Erythroblast (primary cell): ENCODE results near the gene RNASEH1.
"Not testable (repeated sequence)": the region's sequence is repeated elsewhere in the genome, so short reads cannot be mapped to it uniquely, and the experiment has no call there.

Experiments
- DNase-seq, 2 experiments: peaks; one replicate each; lab custom pipeline; 2025; lab: John Stamatoyannopoulos, UW
- GATA1 ChIP-seq: IDR thresholded peaks from 2 replicates; pipeline ENCODE4 v1.6.1; 2011; ENCODE audit warnings: low read depth, mild to moderate bottlenecking, control low read depth, low read length, moderate library complexity
- POLR2A ChIP-seq: IDR thresholded peaks from 2 replicates; pipeline ENCODE4 v1.6.1; 2011; ENCODE audit warnings: mild to moderate bottlenecking, low read length

Gene RNASEH1

DNA sequence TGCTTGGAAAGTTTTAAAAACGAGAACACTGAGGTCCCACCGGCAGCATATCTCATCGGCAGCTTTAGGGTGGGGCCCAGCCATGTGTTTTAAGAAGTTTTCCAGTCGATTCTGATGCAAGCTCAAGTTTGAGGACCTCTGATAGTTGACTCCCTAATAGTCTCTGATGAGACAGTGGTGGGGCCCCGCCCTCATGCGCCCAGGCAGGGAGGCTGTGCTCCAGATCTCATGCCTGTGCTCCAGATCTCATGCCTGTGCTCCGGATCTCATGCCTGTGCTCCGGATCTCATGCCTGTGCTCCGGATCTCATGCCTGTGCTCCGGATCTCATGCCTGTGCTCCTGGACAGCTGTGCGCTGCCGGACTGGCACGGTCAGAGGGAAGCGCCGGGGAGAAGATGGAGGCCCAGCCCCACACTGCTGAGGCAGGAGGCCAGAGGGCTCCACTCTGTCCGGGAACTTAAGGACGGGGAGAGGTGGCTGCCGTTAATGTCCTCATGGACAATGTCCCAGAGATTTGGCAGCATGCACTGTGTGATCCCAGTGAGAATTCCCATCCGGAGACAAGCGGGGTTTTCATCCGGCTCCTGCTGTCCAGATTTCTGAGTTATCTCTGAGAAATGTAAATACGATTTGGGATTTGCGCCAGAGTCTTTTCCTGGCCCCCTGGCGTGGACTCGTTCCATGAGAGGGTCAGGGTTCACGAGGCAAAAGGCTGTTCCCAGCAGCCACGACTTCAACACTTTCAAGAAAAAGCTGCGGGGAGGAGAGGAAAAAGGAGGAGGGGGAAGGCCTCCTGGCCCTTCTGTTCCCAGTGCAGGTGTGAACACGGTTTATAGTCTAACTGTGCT, 27.4 kb upstream of the RNASEH1 start:
- peak; percentile 64 to 67 for DNase-seq
- TF ChIP-seq GATA1 (no peak), POLR2A (no peak)

DNA sequence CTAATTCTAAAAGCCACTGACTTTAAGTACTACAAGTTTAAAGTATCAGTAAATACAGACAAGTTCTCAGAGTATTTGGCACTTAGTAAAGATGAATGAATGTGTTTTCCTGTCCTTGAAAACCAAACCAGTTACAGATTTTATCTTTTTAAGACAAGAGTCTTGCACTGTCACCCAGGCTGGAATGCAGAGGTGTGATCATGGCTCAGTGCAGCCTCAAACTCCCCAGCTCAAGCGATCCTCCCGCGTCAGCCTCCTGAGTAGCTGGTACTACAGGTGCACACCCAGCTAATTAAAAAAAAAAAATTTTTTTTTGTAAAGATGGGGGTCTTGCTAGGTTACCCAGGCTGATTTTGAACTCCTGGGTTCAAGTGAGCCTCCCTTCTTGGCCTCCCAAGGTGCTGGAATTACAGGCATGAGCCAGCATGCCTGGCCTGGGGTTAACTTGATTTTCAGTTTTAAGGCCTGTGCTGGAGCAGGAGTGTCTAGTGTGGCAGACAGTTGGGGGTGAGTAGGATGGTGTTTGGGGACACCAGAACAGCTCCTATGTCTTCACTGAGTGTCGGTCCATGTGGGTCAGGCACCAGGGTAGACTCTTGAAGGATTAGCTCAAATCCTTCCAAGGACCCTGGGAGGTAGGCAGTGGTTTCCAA, 26.6 kb upstream of the RNASEH1 start:
- peak in 1 of 2 experiments; percentile 26 for DNase-seq
- no peak for TF ChIP-seq POLR2A
- TF ChIP-seq GATA1, result no peak

DNA sequence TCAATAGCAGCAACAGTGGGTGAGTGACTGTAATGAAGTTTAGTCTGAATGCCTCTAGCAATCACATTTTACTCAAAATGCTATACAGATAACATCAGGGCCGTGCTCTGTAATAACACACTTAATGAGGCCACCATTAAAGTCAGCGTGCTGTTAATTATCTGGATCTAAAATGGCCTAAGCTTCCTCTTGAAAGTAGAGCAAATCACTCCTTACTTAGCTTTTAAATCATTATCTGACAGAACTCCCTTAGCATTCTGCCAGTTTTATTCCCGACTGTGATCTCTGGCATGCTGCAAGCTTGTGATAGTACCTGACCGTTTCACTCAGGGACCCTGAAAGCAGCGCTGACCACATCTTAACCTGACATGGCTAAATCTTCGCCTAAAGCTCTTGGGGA, 25.9 kb upstream of the RNASEH1 start:
- no peak for DNase-seq

DNA sequence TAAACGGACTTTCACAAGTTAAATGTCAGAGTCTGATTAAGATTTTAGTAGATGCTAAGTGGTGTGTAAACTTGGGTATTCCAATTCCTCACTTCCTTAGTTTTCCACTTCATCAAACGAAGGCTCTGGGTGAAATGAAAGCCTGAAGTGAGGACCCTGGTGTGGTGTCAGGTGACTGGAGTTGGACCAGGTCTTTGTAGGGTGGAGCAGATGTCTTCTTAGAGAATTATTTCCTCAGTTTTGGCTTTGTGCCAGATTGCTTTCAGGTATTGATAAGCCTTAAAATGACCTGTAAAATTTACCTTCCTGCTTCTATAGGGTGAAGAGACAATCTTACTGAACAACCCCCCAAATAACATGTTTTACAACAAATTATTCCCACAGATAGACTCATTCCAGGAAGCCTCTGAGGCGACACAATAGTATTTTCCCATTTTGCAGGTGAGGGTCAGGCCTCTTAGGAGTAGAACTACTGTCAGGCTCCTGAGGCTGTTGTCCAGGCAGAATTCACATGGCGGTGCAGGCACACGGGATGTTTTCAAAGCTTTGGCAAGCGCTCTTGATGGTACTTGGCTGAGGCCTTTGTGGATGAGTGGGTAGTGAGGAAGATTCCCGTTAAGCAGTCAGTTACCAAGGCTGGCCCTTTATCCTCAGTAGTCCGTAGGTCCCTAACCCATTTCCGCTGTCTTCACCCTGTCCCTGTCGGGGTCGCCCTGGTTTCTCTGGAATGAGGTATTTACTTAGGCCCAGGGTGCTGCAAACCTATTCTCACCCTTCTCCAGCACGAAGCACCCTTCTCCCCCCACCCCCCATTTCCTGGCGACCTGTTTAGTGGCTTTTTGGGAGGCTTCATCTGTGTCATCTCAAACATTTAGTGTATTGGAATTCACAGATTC, 23.5 kb upstream of the RNASEH1 start:
- DNase-seq, result peak in 1 of 2 experiments; percentile 23
- no peak for TF ChIP-seq POLR2A
- no peak for TF ChIP-seq GATA1

More for the DNA sequence above, 25.9 kb upstream of the RNASEH1 start:
- TF ChIP-seq POLR2A (no peak), GATA1 (no peak)

DNA sequence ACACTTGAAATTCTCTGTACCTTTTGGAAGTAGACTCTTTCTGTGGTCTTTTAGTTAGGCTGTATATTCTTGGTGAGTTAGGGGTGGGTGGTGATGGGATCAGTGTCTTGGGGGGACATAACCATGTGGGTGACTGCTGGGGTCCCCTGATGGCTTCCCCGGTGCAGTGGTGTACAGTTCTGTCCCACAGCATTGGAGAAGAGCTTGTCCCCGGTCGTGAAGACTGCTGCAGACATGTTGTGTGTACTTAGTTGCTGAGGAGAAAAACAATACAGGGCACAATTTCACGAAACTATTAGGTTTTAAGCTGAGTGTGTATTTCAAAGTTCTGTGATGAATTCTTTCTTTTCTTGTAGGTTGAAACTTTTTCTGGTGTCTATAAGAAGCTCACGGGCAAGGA, 22.3 kb upstream of the RNASEH1 start:
- DNase-seq, result no peak
- no peak for TF ChIP-seq GATA1
- no peak for TF ChIP-seq POLR2A

DNA sequence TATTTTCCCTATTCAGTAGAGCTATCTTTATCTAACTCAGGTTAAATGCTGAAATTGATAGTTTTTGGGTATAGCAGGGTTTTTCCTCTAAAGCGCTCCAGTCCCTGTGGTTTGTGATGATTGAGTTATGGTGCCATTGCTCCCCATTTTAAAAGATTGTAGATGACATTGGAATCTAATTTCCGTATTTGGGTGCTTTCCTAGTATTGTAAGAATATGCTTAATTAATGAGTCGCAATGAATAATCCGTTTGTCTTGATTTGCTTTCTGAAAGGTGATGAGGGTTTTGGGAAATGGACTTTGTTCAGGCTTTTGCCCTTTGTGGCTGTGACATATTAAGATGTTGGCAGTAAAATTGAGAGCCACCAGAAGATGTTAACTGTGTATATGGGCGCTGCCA, 20.9 kb upstream of the RNASEH1 start:
- TF ChIP-seq POLR2A (no peak), GATA1 (no peak)
- DNase-seq, result no peak

DNA sequence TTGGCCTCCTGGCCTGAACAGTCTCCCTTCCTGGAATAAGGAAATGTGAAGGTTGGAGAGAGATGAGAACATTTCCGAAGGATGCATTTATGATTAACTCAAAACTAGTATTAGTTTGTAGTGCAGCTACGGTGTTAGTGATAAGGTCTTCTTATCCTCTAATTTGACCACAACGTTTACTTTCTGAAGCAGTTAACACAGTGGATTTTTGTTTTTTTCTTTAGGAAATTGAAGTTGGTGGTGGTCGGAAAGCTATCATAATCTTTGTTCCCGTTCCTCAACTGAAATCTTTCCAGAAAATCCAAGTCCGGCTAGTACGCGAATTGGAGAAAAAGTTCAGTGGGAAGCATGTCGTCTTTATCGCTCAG, 18.1 kb upstream of the RNASEH1 start:
- DNase-seq, result not testable (repeated sequence)

DNA sequence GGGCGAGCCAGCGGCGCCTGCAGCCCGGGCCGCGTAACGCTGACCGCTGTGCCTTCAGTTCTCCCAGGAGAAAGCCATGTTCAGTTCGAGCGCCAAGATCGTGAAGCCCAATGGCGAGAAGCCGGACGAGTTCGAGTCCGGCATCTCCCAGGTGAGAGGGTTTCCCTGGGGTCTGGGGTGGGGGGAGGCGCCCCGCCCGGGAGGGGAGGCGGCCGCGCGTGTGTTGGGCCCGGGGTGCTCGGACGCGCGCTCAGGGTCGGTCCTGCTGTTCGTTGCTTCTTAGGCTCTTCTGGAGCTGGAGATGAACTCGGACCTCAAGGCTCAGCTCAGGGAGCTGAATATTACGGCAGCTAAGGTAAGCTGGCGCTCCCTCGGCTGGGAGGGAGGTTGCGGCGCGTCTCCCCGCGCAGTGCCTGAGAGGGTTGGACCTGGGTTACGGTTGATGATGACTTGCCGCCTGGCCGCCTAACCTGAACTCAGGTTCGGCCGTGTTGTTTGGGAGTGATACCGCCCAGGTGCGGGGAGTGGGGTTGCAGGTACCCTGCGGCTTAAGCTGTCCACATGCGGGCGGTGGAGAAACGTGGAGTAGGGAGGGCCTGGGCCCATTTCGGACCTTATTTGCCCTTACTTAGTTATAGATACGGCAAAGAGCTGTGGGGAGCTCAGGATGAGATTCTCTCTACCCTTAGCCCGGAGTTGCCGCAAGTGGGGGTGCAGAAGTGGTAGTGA, 17.6 kb upstream of the RNASEH1 start:
- TF ChIP-seq POLR2A (no peak), GATA1 (no peak)
- peak; percentile 67 to 77 for DNase-seq

DNA sequence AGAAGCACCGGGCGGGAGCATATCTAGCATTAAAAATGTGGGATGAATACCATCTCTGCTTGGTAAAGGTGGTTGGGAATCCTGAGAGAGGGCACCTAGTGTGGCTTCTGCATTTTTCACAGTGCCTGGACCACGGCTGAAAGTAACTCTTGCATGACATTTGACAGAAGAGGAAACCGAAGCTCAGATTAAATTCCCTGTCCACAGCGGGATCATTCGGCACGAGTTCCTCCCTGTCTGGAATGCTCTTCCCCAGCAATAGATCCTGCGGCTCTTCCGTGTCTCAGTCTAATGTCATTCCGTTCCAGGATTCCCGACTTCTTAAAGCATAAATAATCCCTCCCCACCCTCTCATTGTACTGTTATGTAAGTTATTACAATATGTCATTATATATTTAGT, 16.0 kb upstream of the RNASEH1 start:
- TF ChIP-seq GATA1 (no peak), POLR2A (no peak)
- DNase-seq, result no peak

DNA sequence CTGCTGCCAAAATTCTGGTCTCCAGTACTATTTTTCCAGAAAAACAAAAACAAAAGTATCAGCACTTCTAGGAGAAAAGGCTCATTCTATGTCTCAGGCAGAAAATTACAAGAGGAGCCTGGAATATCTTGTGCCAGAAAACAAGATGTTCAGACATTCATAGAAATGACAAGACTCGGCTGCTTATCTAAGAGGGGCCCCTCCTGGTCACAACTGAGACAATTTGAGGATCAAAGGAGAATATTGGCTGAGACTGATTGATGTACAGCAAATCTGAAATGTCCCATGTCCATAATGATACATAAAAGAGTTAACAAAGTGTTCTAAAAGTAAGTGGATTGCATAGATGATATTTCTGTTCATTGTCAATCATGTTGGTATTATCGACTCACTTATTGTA, 14.5 kb upstream of the RNASEH1 start:
- no peak for DNase-seq
- TF ChIP-seq GATA1 (no peak), POLR2A (no peak)

DNA sequence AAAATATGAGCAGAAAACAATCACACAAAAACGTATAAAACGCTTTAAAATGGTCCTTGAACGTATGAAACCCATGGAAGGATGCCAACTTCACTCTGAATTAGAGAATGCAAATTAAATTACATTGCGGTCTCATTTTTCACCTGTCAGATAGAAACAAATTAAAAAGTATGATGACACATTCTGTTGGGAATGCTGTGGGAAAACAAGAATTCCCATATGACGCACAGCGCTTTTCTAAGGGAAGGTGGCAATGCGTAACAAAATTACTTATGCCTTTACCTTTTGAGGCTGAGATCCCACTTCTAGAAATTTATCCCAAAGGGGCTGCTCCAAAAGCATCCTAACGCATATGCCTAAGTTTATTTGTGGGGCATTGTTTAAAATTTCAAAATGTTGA, 13.2 kb upstream of the RNASEH1 start:
- DNase-seq, result no peak
- TF ChIP-seq GATA1, result no peak
- TF ChIP-seq POLR2A, result no peak

DNA sequence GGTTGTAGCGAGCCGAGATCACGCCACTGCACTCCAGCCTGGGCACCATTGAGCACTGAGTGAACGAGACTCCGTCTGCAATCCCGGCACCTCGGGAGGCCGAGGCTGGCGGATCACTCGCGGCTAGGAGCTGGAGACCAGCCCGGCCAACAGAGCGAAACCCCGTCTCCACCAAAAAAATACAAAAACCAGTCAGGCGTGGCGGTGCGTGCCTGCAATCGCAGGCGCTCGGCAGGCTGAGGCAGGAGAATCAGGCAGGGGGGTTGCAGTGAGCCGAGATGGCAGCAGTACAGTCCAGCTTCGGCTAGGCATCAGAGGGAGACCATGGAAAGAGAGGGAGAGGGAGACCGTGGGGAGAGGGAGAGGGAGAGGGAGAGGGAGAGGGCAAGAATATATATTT, 11.5 kb upstream of the RNASEH1 start:
- not testable (repeated sequence) for DNase-seq

DNA sequence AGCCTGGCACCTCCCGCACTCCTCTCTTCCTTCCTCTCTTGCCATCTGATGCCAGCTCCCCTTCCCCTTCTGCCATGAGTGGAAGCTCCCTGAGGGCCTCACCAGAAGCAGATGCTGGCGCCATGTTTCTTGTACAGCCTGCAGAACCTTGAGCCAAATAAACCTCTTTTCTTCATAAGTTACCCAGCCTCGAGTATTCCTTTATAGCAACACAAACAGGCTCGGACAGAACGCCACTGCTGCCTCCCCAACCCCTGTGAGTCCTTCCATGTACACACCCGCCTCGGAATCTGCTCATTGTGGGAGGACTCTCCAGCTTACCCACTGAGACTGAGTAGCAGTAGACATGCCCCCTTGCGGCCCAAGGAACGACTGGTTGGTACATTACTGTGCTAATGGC, 8.7 kb upstream of the RNASEH1 start:
- no peak for DNase-seq
- TF ChIP-seq GATA1, result no peak
- TF ChIP-seq POLR2A, result no peak
